CD1c-positive myeloid dendritic cell (primary cell): ENCODE measurements around the gene C2CD4C.
"Not testable (repeated sequence)": the region's sequence is repeated elsewhere in the genome, so short reads cannot be mapped to it uniquely, and the experiment has no call there.

Experiments
- DNase-seq: peaks from one replicate; pipeline ENCODE4 v3.0.0-alpha.2; 2016; ENCODE audit errors: extremely low spot score

C2CD4C gene

DNA sequence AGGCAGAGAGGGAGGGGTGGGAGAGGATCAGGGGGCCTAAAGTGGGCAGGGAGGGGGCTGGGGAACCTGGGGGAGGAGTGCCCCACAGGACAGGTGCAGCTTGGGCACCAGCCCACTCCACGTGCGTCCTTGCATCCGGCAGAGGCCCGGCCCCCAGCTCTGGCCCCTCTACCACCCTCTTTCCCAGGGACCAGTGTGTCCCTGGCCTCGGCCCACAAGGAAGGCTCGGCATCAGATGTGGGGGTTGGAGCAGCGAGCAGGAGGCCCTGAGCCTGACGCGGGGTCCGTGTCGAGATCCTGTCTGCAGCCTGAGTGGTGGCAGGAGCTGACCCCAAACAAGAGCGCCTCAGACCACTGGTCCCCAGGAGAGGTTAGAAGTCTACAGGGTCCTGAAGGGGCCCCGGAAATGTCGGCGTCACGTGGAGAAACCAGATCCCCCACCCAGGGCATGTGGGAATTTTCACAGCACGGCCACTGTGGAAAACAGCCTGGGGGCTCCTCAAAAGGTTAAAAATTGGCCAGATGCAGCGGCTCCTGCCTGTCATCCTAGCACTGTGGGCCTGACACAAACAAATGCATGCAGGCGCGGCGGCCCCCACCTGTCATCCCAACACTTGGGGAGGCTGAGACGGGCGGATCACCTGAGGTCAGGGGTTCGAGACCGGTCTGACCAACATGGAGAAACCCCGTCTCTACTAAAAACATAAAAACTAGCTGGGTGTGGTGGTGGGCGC lies 30.4 kb upstream of the C2CD4C start:
- DNase-seq = no peak

- no peak for DNase-seq
These were observed 29.5 kb upstream of the C2CD4C start for GRCh38 chr19:438416-438958.

DNA sequence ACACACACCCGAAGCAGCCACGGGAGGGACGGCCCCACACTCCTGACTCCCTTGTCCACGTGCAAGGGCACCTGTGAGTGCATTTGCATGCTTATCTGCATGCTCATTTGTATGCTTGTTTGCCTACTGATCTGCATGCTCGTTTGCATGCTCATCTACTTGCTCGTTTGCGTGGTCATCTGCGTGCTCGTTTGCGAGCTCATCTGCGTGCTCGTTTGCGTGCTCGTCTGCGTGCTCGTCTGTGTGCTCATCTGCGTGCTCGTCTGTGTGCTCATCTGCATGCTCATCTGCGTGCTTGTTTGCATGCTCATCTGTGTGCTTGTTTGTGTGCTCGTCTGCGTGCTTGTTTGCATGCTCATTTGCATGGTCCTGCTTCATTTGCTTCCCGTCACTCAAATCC lies 28.1 kb upstream of the C2CD4C start:
- DNase-seq = no peak

DNA sequence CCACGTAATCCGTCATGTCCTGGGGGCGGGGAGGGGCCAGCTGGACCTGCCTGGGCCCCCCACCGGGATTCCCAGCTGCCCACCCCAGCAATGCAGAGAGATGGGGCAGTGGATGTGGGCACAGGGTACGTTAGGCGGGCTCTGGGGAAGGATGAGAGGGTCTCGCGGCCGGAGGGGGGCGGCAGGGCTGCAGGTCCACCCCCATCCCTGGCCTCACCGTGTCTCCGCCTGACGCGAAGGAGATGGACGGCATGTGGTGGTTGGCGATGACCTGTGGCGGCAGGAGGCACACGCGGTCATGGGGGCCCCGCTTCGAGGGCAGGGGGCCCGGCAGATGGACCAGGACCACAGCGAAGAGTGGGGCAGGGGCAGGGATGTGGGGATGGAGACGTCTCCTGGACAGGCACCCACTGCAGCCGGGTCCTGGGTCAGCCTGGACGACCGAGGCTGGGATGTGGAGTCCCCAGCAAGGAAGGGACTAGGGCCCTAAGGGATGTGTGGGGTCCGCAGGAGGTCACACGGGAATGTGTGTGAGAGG lies 27.5 kb upstream of the C2CD4C start:
- no peak for DNase-seq

- DNase-seq = no peak
These were observed 26.9 kb upstream of the C2CD4C start for GRCh38 chr19:435707-436412.

DNA sequence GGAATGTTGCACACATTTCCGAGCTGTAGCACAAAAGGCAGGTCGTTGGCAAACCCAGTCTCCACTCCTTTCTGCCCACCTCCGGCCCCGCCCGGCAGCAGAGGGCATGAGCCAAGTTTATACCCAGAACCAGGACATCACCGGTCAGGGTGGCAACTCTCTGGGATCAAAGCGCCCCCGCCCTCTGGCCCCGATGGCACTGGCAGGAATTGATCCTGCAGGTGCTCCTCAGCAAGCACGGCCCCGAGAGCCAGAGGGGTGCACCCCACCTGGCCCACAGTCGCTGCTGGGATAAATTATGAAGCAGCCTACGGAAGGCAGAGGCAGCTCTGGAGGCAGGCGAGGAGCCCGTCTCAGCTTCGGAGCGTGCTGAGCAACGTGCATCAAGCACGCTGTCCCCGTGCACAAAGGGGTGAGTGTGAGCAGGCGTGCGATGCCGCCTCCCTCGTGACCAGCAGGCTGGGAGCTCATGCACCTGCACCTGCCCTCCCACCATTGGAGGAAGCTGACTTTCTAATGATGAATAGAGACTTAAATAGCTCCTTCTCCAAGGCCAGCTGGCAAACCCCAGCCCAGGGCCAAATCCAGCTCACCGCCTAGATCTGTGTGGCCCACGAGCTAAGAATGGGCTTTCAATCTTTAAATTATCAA lies 26.2 kb upstream of the C2CD4C start:
- DNase-seq = no peak

DNA sequence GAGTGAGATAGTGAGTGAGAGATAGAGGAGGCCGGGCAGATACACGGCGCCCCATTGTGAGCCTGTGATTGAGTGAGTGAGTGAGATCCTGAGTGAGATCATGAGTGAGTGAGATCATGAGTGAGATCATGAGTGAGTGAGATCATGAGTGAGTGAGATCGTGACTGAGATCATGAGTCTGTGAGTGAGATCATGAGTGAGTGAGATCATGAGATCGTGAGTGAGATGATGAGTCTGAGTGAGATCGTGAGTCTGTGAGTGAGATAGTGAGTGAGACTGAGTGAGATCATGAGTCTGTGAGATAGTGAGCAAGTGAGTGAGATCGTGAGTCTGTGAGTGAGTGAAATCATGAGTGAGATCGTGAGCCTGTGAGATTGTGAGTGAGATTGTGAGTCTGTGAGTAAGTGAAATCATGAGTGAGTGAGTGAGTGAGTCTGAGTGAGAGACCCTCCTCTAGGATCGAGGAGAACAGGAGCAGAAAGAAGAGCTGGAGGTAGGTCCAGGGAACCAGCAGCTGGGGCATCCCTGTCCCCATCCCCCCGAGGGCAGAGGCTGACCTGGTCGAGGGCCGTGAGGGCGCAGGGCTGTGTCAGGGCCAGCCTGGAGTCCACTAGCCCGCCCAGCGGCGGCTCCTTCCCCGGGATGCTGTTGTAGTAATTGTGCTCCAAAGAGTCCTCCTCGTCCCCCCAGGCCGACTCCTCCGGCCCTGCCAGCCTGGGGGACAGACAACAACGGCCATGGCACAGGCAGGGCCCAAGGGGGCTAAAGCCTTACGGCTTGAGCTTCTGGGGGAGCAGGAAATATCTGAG lies 25.4 kb upstream of the C2CD4C start:
- DNase-seq = no peak

DNA sequence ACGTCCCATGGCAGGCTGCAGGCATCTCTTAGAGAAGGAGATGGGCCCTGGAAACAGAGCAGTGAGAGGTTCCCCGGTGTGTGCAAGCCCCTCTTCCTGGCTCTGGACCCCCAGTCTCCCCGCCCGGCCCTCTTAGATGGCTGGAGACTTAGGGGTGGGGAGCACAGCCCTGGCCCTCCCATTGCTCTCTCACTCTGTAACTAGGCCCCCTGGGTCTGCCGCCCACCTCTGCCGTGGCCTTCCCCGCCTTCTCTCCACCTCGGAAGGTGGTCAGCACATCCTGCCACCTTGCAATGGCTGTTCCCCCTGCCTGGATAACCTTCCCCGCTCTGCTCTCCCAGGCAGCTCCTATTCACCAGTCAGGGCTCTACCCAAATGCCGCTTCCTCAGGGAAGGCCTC lies 21.8 kb upstream of the C2CD4C start:
- DNase-seq = no peak

DNA sequence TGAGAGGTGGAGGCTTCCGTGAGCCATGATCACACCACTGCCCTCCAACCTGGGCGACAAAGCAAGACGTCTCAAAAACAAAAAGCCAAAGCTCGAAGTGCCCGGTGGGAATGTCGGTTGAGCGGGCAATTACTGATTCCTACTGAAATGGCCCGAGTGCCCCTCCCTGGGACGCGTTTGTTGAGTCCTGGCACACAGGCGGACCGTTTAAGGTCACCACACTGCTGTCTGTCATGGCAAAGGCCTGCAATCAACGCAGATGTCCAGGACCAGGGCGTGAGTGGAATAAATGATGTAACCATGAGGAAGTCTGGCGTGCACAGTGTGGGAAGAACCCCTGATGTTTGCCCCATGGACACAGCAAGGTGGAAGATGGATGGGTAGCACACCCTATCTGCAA lies 19.2 kb upstream of the C2CD4C start:
- DNase-seq = no peak

GRCh38 chr19:427675-428074 lies 18.7 kb upstream of the C2CD4C start:
- not testable (repeated sequence) for DNase-seq

DNA sequence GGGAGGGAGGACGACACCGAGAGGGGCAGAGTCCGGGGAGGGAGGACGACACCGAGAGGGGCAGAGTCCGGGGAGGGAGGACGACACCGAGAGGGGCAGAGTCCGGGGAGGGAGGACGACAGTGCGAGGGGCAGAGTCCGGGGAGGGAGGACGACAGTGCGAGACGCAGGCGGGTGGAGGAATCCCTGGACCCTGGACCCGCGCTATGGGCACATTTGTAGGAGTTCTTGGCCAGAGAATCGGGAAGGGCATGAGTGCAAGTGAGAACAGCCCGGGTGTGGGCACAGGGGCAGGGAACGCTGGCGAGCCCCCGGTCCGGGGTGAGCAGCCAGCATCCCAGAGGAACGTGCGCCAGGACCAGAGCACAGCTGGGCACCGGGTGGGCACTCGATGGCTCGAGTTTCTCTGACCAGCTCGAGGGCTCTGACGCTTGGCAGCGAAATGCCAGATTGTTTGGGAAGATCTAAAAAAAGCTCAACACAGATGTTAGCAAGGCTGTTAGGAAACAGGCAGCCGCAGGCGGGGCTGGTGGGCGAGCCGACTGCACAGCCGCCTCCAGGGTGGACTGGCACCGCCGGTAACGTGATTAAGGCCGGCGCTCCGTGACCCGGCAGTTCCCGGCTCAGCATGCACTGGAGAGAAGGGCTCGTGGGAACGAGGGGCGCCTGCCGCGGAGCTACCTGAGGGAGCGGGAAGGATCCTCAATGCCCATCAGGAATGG lies 17.9 kb upstream of the C2CD4C start:
- no peak for DNase-seq

DNA sequence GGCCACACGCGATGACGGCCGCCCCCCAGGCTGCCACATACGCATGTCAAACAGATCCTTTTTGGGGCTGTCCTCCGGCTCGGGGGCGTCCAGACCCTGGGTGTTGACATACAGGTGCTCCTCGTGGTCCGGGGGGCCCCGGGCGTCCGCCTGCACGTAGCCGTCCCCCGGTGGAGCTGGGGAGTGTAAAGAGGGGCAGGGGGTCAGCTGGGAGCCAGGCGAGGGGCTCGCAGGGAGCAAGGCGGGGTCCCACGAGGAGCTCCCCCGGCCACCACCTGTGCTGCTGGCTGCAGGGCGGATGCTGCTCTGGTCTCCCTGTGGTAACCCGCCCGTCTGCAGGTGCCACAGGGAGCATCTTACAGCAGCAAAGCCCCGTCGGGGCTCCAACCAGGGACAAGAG lies 16.1 kb upstream of the C2CD4C start:
- no peak for DNase-seq

DNA sequence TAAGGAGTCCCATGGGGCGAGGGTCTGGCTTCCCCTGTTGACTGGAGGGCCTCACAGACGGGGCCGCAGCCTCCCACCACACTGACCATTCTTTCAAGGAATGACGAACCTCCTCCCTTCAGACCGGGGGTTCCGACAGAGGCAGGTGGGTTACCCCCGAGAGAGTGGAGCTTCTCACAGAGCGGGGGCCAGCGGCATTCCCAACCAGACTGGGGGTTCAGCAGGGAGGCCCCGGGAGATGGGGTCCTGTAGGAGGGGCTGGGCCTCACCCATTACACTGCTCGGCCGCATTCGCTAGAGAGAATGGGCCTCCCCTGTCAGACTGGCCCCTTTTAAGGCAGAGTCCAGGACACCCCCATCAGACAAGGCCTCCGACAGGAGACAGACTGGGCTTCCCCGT lies 15.6 kb upstream of the C2CD4C start:
- DNase-seq = no peak

GRCh38 chr19:423691-424466 lies 14.9 kb upstream of the C2CD4C start:
- no peak for DNase-seq

DNA sequence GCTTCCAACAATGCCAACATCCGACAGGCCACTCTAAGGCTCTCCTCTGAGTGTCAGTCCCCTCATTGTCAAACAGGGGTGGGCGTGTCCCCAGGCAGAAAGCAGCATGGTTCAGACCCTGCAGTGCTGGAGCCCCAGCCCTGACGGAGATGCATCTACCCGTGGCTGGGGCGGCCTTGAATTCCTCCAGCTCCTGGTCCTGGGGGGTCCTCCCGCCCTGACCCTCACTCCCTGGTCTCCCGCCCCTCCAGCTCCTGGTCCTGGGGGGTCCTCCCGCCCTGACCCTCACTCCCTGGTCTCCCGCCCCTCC lies 13.9 kb upstream of the C2CD4C start:
- DNase-seq = not testable (repeated sequence)

- DNase-seq = no peak
These were observed 13.4 kb upstream of the C2CD4C start for GRCh38 chr19:422213-422916.

DNA sequence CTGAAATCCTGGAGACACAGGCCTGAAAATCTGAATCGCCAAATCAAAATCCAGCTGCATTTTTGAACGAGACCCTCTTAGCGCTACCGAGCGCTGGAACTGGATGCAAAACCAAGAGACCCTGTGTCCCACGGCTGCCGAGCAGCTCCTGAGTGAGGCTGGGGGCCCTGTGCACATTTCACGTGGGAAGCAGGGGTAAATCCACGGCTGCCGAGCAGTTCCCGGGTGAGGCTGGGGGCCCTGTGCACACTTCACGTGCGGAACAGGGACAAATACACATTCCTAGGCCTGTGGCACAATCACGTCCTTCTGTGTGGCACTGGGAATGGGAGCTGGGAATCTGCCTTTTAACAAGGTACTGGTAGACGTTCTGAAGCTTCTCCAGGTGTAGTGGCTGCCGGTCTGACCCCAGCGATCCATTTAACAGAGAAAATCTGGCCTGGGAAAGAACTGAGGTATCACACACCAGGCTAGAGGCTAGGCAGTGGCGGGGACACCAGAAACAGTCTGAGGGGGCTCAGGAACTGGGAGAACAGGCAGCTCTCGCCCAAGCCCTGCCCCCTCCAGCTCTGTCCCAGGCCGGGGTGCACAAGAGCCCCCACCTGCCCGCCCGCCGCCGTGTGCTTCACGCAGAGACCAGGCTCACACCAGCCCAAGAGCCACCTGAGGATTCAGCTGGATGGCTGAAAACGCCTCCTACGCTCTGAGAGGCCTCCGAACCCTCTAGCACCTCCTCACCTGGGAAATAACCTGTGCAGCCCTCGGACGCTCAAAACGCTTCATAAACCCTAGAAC lies 11.0 kb upstream of the C2CD4C start:
- DNase-seq = no peak

DNA sequence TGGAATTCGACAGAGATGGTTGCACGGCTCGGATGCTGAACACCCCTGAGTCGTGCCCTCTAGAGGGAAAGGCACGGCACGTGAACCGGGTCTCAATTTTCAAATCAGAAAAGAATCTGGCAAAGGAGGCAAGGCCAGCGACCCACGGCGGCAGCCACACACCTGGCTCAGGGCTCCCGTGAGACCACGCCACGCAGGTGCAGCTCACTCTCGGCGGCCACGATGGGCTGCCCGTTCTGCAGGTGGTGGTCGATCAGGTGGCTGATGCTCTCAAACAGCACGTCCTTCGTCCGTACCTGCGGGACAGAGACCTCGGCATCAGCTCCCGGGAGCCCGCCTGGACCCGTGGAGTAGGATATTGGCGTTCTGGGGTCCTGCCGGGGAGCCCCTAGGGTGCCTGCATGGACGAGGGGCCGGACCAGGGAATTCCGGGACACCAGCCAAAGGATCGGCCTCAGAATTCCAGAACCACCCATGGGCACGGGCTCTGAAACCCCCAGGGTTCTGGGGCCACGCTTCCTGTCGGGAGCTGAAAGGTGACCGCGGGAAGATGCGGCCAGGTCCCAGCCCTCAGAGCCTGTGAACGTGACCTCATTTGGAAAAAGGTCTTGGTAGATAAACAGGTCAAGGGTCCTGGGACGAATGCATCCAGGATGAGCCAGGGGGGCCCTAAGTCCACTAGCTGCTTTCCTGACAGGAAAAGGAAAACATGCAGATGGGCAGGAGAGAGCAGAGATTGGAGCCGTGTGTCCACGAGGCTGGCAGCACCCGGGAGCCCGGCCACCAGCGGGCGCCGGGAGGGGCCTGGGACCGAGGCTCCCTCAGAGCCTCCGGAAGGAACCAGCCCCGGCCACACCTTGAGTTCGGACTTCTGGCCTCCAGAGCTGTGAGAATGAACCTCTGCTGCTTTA lies 10.1 kb upstream of the C2CD4C start:
- DNase-seq = no peak
